ENCODE results near the gene MZT2B. TPM values are rescaled to one million over a fixed set of nuclear protein-coding genes. Genes with fewer than 3 reads are reported as not detected.

MZT2B gene
- total and polyA plus RNA-seq, 2 of the 13 experiments (the other 11 are each of a cell fraction or from before 2014, with no cell fraction given), result 253 to 410 TPM

GRCh38 chr2:130183512-130184373 is 1.7 kb downstream of the MZT2B start (continued):
- TF ChIP-seq GATA4 (IDR thresholded peaks at IDR 0.05; ENCODE audit: borderline replicate concordance, low read depth) (no peak), FOXO1 (CRISPR knock-in tag; IDR thresholded peaks at IDR 0.05) (no peak), GTF3A (CRISPR knock-in tag; conservative IDR thresholded peaks at IDR 0.05) (no peak), ZNF10 (CRISPR knock-in tag; IDR thresholded peaks at IDR 0.05; ENCODE audit: borderline replicate concordance, low read depth) (no peak), BORCS8-MEF2B (CRISPR knock-in tag; IDR thresholded peaks at IDR 0.05) (no peak), CCDC6 (CRISPR knock-in tag; IDR thresholded peaks at IDR 0.05) (no peak), DBP (CRISPR knock-in tag; IDR thresholded peaks at IDR 0.05; ENCODE audit: not compliant biosample characterization) (no peak)
- TF ChIP-seq, protein P1, sequence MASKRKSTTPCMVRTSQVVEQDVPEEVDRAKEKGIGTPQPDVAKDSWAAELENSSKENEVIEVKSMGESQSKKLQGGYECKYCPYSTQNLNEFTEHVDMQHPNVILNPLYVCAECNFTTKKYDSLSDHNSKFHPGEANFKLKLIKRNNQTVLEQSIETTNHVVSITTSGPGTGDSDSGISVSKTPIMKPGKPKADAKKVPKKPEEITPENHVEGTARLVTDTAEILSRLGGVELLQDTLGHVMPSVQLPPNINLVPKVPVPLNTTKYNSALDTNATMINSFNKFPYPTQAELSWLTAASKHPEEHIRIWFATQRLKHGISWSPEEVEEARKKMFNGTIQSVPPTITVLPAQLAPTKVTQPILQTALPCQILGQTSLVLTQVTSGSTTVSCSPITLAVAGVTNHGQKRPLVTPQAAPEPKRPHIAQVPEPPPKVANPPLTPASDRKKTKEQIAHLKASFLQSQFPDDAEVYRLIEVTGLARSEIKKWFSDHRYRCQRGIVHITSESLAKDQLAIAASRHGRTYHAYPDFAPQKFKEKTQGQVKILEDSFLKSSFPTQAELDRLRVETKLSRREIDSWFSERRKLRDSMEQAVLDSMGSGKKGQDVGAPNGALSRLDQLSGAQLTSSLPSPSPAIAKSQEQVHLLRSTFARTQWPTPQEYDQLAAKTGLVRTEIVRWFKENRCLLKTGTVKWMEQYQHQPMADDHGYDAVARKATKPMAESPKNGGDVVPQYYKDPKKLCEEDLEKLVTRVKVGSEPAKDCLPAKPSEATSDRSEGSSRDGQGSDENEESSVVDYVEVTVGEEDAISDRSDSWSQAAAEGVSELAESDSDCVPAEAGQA (IDR thresholded peaks at IDR 0.05; ENCODE audit: low read depth), result no peak
- TF ChIP-seq, protein P1 (CRISPR knock-in tag; IDR thresholded peaks at IDR 0.05; ENCODE audit: borderline replicate concordance), result no peak

Measured in HepG2 (cell line).